Subcutaneous adipose tissue (tissue), 4 donors: ENCODE measurements around the gene MEGF9. TPM values are rescaled to one million over a fixed set of nuclear protein-coding genes. Genes with fewer than 3 reads are reported as not detected.

ENCODE experiments used
- total RNA-seq, 4 donors: library from RNA; depleted of rRNA; stranded (reverse); fragments of >200 nt; gene quantifications; one replicate each; pipeline ENCODE4 v1.1.0, GENCODE V29; 2016
- TF ChIP-seq, protein P1 (sequence below): fragments of 450-650 bp; IDR thresholded peaks from one replicate; pipeline ENCODE4 v1.5.1; 2016; ENCODE audit warnings: low read depth, mild to moderate bottlenecking, control low read depth, antibody characterized with exemption, moderate library complexity

MEGF9 gene
- total RNA-seq, 4 donors from 2014 or later = 33.7 to 55.1 (median 41.8) TPM

DNA sequence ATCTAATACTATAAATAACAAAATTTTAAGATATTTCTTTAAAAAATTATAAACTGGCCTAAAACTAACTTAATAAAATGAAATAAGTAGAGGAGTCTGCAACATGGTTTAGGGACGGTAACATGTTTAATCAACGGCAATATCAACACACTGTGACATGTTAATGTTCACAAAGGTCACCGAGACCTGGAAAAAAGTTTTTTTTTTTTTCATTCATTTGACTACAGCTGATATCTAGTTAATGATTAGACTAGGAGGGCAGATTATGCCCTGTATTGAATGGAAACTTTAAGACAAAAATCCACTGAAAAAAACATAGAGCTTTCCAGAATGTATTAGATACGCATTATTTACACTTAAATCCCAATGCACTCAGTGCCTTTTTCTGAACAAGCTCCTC is 67.3 kb downstream of the MEGF9 start:
- TF ChIP-seq, protein P1, sequence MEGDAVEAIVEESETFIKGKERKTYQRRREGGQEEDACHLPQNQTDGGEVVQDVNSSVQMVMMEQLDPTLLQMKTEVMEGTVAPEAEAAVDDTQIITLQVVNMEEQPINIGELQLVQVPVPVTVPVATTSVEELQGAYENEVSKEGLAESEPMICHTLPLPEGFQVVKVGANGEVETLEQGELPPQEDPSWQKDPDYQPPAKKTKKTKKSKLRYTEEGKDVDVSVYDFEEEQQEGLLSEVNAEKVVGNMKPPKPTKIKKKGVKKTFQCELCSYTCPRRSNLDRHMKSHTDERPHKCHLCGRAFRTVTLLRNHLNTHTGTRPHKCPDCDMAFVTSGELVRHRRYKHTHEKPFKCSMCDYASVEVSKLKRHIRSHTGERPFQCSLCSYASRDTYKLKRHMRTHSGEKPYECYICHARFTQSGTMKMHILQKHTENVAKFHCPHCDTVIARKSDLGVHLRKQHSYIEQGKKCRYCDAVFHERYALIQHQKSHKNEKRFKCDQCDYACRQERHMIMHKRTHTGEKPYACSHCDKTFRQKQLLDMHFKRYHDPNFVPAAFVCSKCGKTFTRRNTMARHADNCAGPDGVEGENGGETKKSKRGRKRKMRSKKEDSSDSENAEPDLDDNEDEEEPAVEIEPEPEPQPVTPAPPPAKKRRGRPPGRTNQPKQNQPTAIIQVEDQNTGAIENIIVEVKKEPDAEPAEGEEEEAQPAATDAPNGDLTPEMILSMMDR = no peak

DNA sequence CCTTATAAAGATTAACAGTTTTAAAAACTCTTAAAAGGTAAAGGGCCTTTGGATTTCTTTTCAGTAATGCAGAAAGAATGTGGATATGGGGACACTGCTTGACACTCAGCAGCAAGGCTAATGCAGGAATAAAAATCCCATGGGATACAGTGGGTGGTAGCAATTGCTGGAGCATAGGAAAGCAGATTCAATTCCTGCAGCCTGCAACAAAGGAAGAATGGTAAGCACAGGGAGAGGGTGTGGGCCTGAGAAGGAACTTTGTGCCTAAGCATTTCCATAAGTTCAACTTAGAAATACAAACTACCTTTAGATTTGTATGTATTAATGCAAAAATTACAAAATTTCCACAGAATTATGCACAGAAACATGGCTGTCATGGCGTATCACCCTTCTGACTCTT is 68.5 kb downstream of the MEGF9 start:
- TF ChIP-seq, protein P1 = no peak

DNA sequence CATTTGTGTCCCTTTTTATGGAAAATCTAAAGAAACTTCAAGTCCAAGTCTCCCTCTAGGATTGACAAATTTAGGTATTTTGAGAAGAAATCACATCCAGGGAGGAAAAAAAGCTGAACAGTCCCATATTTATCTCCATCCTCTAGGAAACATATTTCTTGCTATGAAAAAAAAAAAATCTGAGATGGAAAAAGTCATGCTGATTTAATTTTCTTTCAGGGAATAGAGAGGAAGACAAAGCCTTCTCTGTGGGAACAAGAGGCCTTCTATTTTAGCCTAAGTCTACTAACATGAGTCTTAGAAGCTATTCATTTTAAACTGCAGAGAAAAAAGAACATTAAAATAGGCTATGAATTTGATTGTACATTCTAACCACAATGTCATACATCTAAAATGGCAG is 71.2 kb downstream of the MEGF9 start:
- TF ChIP-seq, protein P1 = no peak

DNA sequence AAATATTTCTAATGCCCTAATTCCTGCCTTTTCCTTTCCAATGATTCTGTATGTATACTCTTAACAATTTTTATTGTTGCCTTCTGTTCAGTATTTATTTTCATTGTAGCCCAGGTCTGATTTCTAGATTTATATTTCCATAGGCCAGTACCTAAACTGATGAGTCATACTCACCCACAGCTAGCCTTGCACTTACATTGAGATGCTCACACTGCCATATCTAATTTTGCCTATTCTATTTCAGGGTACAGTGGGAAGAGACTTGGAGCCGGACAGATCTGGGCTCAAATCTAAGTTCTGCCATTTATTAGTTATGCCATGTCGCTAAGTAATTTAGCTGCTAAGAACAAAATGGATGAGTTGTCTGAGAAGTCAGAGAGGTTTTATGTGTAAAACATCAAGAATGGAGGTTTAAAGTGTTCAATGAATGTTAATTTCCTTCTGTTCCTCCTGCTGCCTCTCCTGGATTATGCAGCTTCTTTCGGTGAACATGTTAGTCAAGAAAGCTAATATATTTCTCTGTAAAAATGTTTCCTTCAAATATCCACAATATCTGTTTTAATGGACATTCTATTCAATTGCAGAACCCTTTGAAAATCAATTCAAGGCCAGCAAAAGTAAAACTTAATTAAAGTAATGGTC is 72.0 kb downstream of the MEGF9 start:
- TF ChIP-seq, protein P1 = no peak

DNA sequence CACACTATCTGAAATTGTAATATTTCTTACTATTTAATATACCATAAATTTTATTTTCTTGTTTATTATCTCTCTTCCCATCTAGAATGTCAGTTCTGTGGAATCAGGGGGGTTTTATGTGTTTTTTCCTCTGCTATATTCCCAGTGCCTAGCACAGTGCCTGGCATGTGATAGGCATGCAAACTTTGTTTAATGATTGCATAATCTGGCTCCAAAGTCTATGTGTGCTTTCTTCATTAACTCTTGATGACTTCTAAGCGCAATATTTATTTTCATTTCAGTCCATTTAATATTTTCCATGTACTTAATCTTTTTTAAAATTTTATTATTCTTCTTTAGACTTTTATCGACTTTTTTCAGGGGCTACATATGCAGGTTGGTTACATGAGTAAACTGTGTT is 73.9 kb downstream of the MEGF9 start:
- TF ChIP-seq, protein P1 = no peak

DNA sequence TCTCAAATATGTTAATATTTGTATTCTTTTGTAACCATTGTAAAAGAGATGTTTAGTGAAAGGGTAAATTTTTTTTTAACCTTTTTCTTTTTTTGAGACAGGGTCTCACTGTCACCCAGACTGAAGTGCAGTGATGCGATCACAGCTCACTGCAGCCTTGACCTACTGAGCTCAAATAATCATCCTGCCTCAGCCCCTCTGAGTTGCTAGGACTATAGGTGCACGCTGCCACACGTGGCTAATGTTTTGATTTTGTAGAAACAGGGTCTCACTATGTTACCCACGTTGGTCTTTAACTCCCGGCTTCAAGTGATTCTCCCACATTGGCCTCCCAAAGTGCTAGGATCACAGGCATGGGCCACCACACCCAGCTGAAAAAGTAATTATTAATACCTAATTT is 76.4 kb downstream of the MEGF9 start:
- TF ChIP-seq, protein P1 = no peak

DNA sequence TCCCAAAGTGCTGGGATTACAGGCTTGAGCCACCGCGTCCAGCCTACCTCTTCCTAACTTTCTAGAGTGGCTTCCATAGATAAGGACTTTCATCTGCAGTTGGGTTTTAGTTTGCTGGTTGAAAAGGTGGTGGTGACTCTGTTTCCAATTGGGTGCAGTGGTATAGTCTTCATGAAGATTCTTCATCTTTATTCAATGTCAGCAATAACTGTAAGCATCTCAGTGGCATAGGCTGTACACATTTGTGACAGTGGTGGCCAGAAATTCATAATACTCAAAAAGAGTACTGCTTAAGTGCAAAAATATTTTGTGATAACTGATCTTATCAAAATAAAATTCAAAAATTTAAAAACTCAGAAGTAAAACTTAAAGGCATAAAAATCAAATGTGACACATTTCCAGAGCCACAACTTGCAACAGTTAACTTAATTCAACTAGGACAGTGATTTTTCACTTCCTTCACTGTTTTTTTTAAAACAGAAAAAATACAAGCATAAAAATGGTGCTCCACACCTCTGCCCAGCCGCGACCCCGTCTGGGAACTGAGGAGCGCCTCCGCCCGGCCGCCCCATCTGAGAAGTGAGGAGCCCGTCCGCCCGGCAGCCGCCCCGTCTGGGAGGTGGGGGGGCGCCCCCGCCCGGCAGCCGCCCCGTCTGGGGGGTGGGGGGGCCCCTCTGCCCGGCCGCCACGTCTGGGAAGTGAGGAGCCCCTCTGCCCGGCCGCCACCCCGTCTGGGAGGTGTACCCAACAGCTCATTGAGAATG is 77.9 kb downstream of the MEGF9 start:
- TF ChIP-seq, protein P1 = no peak
